Lower lobe of right lung (tissue), 2 donors: ENCODE results near the gene PDZRN4. TPM values are rescaled to one million over a fixed set of nuclear protein-coding genes. Genes with fewer than 3 reads are reported as not detected.
"Not testable (repeated sequence)": the region's sequence is repeated elsewhere in the genome, so short reads cannot be mapped to it uniquely, and the experiment has no call there.

Experiments used
- ATAC-seq, 2 donors: fragments of 200-7000 bp; cut with Tn5 transposase; one replicate each; pipeline ENCODE4 v1.9.1; 2020 to 2022; ENCODE audit warnings: mild to moderate bottlenecking in 2 of 2, moderate library complexity in 2 of 2
- DNase-seq: peaks from one replicate; pipeline ENCODE4 v3.0.0-alpha.2; 2020
- H3K27ac ChIP-seq: fragments of 200-600 bp; one replicate; pipeline ENCODE4 v1.8.0; 2022
- H3K27me3 ChIP-seq: fragments of 200-600 bp; one replicate; pipeline ENCODE4 v1.8.0; 2022; ENCODE audit warnings: low read depth
- H3K36me3 ChIP-seq: fragments of 200-600 bp; one replicate; pipeline ENCODE4 v1.8.0; 2022; ENCODE audit warnings: mild to moderate bottlenecking
- H3K4me1 ChIP-seq: fragments of 200-600 bp; one replicate; pipeline ENCODE4 v1.8.0; 2022
- H3K4me3 ChIP-seq: fragments of 200-600 bp; one replicate; pipeline ENCODE4 v1.8.0; 2022; ENCODE audit warnings: mild to moderate bottlenecking
- H3K9me3 ChIP-seq: fragments of 200-600 bp; one replicate; pipeline ENCODE4 v1.8.0; 2022
- intact Hi-C: fragments of 100-400 bp; cut with DNase I; formaldehyde crosslinking; loops from one replicate; pipeline ENCODE4 v1.11.0; 2022
- total RNA-seq: library from RNA; stranded (reverse); fragmentation: NEBNext Ultra II Directional; extraction: Animal tissue kit (Norgen Biotek cat#: 25700); gene quantifications from one replicate; pipeline ENCODE4 v1.2.1, GENCODE V29; 2021
- TF ChIP-seq, protein P1 (sequence below): fragments of 200-600 bp; IDR thresholded peaks from one replicate; pipeline ENCODE4 v1.8.0; 2022; ENCODE audit warnings: antibody characterized with exemption, mild to moderate bottlenecking
- donor health status: DM: no; HTN: yes; CAD: no; lungs with severe emphysema.

The PDZRN4 gene
- total RNA-seq, 1 donor from 2014 or later, result 1.6 TPM

DNA sequence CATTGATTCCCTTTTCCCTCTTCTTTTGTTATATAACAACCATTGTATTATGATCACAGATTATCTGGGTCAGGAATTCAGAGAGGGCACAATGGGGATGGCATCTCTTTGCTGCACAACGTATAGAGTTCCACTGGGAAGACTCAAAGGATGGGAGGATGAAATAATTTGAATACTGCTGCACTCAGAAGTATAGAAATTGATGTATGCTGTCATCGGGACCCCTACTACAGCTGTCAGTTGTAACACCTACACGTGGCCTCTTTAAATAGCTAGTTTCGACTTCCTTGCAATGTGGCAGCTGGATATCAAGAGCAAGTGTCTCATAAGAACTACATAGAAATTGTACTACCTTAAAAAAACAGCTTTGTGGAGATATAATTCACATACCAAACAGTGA lies 408.1 kb downstream of the PDZRN4 start:
- H3K36me3 ChIP-seq, result no peaks in the 10 kb centered on the region
- intact Hi-C loops, result no loop called here
- no peak overlapping the region for H3K27ac ChIP-seq
- H3K4me3 ChIP-seq, result no peak overlapping the region
- ATAC-seq (no peak), DNase-seq (no peak)
- TF ChIP-seq, protein P1, sequence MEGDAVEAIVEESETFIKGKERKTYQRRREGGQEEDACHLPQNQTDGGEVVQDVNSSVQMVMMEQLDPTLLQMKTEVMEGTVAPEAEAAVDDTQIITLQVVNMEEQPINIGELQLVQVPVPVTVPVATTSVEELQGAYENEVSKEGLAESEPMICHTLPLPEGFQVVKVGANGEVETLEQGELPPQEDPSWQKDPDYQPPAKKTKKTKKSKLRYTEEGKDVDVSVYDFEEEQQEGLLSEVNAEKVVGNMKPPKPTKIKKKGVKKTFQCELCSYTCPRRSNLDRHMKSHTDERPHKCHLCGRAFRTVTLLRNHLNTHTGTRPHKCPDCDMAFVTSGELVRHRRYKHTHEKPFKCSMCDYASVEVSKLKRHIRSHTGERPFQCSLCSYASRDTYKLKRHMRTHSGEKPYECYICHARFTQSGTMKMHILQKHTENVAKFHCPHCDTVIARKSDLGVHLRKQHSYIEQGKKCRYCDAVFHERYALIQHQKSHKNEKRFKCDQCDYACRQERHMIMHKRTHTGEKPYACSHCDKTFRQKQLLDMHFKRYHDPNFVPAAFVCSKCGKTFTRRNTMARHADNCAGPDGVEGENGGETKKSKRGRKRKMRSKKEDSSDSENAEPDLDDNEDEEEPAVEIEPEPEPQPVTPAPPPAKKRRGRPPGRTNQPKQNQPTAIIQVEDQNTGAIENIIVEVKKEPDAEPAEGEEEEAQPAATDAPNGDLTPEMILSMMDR, result no peak
- H3K4me1 ChIP-seq, result no peaks in the 10 kb centered on the region
- no peaks in the 10 kb centered on the region for H3K27me3 ChIP-seq
- no peaks in the 10 kb centered on the region for H3K9me3 ChIP-seq

DNA sequence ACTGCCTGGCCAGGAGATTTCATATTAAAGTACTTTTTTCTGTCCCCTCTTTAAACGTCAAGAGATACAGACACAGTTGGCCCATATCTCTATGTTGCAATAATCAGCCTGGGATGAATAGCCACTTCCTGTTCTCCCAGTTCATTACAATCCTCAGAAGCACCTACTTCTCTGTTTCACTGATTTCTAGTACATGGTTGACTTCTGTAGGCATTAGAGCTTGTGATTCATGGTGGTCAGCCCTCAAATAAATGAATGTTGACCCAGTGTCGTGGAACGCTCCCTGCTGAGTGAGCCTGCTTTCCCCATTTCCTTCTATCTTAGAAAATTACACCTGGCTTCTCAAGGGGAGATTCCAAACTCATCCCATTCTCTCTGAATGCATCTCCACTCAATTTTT lies 416.7 kb downstream of the PDZRN4 start:
- Histone ChIP-seq H3K27ac (no peak overlapping the region), H3K36me3 (no peaks in the 10 kb centered on the region), H3K4me1 (no peaks in the 10 kb centered on the region), H3K4me3 (no peak overlapping the region), H3K27me3 (no peaks in the 10 kb centered on the region), H3K9me3 (no peaks in the 10 kb centered on the region)
- ATAC-seq, result peak; percentile 49 to 76
- no peak for DNase-seq
- intact Hi-C loops, result no loop called here
- TF ChIP-seq, protein P1, result no peak

DNA sequence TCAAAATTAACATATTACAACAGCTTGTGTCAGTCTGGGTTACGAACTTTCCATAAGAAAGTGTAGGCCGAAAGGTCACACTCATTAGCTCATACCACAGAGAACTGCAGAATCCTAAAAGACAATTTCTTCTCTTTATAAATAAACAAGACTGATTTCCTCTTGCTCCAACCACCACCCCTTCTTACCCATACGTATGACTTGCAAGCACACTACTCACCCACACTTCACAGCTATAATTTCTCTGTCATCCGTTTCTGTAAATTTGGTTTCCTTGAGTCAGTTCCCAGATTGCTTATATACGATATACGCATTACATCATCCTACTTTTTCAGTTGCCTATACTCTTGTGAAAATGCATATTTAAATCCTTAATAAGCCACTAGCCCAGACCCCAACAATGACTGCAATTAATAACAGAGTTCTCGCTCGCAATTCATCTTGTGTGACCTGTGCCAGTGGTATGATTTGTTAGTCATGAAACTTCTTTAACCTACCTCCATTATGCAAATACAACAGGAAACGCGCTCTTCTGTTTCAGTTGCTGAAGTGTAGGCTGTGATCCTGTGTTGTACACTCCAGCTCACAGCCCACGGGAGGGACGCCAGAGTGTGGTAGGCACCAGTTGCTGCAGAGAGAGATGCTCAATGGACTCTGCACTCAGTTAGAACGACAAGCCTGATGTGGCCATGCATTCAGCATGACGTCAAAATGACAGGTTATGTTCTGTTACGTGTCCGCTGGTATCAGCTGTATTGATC lies 417.6 kb downstream of the PDZRN4 start:
- H3K27me3 ChIP-seq, result no peaks in the 10 kb centered on the region
- H3K9me3 ChIP-seq, result no peaks in the 10 kb centered on the region
- intact Hi-C loops, result no loop called here
- peak; percentile 61 to 76 for ATAC-seq
- DNase-seq, result no peak
- TF ChIP-seq, protein P1, result no peak
- H3K4me1 ChIP-seq, result no peaks in the 10 kb centered on the region
- no peak overlapping the region for H3K4me3 ChIP-seq
- no peak overlapping the region for H3K27ac ChIP-seq
- no peaks in the 10 kb centered on the region for H3K36me3 ChIP-seq

DNA sequence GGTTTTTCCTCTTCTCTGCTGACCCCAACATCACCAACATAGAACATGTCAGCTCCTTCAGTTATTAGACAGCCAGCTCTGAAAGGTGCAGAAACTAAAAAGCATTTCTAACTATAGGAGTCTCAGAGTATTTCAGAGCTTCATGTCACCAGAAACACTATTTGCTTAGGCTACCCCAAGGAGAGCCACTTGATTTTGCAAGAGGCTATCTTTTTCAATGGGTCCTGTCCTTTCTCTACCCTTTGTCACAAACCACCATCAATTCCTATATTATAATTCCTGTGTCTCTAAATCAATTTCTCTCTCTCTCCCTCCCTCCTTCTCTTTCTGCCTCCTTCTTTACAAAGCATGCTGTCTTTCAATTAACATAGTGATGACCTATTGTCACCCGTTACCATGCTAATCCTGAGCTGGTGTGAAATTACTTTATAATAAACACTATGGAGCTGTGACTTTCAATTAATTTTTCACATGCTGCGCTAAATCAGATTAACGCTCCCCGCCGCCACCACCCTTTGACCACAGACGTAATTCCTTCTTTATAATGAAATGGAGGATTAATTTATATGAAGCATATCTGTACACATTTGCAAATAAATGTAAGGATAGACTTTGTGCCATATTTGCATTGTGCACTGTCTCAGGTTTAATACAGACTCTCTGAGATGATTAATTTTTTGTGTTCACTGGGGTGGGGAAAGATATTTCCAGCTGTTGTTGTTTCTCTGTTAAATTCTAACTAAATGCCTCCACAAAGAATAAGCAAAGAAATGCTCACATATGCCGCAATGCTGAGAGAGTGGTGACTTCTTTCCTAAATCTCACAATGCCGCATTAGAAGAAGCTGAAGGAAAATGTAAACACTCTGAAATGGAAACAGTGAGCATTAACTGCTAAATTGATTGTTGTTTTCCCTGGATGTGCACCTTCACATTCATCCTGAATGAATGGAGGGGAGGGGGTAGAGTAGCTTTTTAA lies 418.6 kb downstream of the PDZRN4 start:
- intact Hi-C loops, result no loop called here
- Histone ChIP-seq H3K36me3 (no peaks in the 10 kb centered on the region), H3K9me3 (no peaks in the 10 kb centered on the region), H3K27ac (no peak overlapping the region), H3K4me1 (no peaks in the 10 kb centered on the region), H3K27me3 (no peaks in the 10 kb centered on the region), H3K4me3 (no peak overlapping the region)
- ATAC-seq (no peak), DNase-seq (no peak)
- TF ChIP-seq, protein P1, result no peak

DNA sequence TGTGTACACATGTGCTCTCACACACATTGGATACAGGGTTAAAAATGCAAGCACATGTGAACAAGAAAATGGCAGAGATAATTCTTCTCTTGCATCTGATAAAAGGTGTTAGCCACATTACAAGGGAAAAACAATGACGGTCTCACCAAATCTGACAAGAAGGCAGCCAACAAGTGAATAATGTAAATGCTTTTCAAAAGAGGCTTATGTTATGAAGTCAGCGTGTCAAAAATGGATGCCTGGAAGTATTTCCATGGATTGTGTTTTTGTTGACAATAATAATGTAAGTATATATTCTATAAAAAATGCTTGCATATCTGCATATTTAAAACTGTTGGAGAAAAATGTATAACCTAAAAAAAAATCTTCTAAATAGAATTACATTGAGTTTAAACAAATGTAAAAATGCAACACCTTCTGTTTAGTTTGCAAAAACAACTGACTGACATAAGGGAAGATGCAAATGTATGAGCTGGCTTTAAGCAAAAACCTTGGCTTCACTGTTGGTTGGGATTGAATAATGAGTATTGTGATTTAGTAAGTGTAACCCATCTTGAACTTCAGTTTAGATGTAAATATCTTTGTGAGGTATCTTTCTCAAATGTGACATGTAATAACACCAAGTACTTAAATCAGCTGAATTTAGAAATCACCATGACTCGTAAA lies 424.9 kb downstream of the PDZRN4 start:
- no peak for DNase-seq
- H3K27me3 ChIP-seq, result no peaks in the 10 kb centered on the region
- H3K9me3 ChIP-seq, result no peaks in the 10 kb centered on the region
- no peak overlapping the region for H3K27ac ChIP-seq
- H3K4me1 ChIP-seq, result no peaks in the 10 kb centered on the region
- no peak for ATAC-seq
- H3K36me3 ChIP-seq, result no peaks in the 10 kb centered on the region
- H3K4me3 ChIP-seq, result no peak overlapping the region
- TF ChIP-seq, protein P1, result no peak
- intact Hi-C loops, result no loop called here

DNA sequence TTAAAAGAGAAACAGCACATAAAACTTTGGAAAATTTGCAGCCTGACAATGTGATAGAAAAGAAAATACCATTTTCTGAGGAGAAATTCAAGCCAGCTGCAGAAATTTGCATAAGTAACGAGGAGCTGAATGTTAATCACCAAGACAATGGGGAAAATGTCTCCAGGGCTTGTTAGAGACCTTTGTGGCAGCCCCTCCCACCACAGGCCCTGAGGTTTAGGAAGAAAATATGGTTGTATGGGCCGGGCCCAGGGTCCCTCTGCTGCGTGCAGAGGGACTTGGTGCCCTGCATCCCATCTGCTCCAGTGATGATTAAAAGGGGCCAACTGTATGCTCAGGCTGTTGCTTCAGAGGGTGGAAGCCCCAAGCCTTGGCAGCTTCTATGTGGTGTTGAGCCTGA lies 427.1 kb downstream of the PDZRN4 start:
- ATAC-seq, H3K4me1 ChIP-seq, H3K36me3 ChIP-seq, H3K27me3 ChIP-seq, intact Hi-C loops, H3K4me3 ChIP-seq, DNase-seq, H3K9me3 ChIP-seq, H3K27ac ChIP-seq: not testable (repeated sequence)
